RCC 7860 (cell line): ENCODE measurements around the gene PTPN4.

Experiments used
- DNase-seq: peaks from one replicate; pipeline ENCODE4 v3.0.0-alpha.2; 2015; ENCODE audit warnings: low spot score
- FAIRE-seq: peaks from 2 replicates; lab custom pipeline; 2012; peaks lifted over from hg19 to GRCh38; lab: Jason Lieb, UNC

The PTPN4 gene

GRCh38 chr2:119759451-119760236, at the start of gene PTPN4:
Gene PTPN4 (plus strand): TSS chr2:119759922. CDS start chr2:119809854, 49,932 bp downstream.
- DNase-seq (peak; percentile 99), FAIRE-seq (peak; percentile 86)

GRCh38 chr2:119710281-119710680, 49.4 kb upstream of the PTPN4 start:
- no peak for DNase-seq
- FAIRE-seq = no peak

DNA sequence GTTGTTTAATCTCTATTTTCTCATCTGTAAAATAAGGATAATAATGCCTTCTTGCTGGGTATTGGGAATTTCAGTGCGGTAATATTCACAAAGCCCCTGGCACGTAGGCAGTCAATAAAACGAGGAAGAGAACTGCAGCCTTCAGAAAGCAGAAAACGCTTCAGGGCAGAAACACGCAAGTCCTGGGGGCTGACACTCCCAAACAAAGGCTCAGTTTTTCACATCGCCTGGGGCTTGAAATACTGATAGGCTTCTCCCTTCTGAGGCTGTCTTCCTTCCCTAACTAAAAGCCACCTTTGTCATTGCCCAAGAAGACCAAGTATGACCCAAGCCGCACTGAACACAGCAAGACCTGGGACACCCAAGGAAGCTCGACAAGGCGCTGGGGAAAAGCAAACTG, 48.4 kb upstream of the PTPN4 start:
- FAIRE-seq (no peak), DNase-seq (no peak)

- DNase-seq = no peak
- no peak for FAIRE-seq
Observed at GRCh38 chr2:119712571-119712970, 47.2 kb upstream of the PTPN4 start.

DNA sequence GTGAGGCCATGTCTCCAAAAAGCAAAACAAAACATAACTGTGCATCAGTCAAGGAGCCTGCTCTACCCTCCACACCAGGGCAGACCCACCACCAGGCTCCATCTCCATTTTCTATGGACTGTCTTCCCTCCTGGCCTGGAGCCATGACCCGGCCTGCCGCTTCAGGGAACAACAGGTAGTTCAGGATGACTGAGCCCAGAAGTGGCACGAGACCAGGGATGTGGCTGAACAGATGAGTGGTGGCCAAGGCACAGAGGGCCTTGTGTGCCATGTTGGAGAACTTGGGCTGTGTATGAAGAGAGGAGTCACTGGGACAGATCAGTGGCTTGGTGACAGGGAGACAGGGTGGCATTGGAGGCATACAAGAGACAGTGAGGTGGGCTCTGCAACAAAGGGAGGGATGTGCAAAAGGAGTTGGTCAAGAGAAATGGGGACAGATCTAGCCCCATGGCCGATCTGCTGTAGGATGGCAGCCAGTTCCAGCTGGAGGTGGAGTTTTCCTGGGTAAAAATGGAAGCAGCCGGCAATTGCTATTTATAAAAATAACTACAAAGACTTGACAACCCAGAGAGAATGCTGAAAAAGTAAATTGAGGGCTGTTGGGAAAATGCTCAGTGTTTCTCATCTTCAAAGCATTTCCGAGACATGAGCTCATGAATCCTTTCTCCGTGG, 45.8 kb upstream of the PTPN4 start:
- FAIRE-seq (no peak), DNase-seq (no peak)

GRCh38 chr2:119715409-119716283, 44.1 kb upstream of the PTPN4 start:
- FAIRE-seq (no peak), DNase-seq (no peak)

DNA sequence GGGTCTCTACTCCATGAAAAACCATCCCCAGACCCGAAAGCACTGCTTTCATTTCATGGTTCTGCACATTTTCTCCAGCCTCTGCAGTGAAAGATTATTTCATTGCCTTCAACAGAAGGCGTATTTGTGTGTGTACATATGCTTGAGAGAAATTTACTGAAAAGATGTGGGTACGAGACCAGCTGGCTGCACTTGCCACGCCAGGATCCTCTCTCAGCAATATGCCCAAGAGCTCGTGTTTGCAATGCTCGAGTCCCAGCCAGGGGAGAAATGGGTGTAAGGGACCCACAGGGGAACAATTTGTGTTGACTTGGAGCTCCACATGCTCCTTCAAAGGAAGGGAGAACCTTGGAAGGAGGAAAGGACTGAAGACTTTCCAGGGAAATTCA, 43.4 kb upstream of the PTPN4 start:
- DNase-seq (no peak), FAIRE-seq (no peak)

- FAIRE-seq (no peak), DNase-seq (no peak)
Observed at GRCh38 chr2:119718501-119719260, 41.0 kb upstream of the PTPN4 start.

DNA sequence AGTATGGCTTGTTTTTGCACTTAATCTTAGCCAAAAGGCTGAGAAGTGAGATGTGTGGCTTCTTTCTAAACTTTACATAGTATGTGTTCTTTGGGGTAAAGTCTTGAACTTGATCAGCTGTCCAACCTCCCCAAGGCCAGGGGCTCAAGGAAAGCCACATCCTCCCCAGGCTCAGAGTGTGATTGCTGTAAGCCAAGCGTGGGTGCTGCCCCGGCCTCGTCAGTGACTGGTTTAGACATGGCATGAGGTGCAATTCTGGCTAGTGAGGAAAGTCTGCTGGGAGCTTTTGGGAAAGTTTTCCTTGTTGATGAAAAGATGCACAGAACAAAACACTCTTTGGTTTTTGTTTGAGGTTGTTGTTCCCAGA, 40.5 kb upstream of the PTPN4 start:
- DNase-seq (no peak), FAIRE-seq (no peak)

DNA sequence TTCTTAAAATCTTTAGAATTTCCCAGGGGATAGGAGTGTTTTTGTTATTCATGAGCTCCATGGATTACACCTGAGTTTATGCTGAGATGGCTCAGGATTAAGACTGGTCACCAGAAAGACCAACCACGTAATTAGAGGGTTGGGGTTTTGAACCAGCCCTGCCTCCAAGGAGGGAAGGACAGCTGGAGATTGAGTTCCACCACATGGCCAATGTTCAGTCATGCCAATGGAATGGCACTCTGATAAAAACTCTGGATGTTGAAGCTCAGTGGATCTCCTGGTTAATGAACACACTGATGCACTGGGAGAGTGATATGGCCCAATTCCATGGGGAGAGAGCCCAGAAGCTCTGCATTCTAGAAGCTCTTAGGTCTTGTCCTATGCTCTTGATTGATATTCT, 38.7 kb upstream of the PTPN4 start:
- DNase-seq (no peak), FAIRE-seq (no peak)

DNA sequence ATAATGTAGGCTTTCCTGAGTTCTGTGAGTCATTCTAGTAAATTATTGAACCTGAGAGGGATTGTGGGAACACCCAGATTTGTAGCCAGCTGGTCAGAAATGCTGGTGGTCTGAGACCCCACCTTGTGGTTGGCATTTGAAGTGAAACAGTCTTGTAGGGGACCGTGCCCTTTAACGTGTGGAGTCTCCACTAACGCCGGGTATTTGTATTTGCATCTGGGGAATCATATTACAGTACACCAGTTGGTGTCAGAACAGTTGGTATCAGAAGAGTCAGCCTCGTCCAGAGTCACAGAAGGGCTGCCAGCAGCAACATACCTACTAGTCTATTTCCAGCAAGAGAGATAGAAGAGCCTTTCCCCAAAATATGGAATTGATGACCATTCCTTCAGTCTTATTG, 38.3 kb upstream of the PTPN4 start:
- FAIRE-seq = no peak

DNA sequence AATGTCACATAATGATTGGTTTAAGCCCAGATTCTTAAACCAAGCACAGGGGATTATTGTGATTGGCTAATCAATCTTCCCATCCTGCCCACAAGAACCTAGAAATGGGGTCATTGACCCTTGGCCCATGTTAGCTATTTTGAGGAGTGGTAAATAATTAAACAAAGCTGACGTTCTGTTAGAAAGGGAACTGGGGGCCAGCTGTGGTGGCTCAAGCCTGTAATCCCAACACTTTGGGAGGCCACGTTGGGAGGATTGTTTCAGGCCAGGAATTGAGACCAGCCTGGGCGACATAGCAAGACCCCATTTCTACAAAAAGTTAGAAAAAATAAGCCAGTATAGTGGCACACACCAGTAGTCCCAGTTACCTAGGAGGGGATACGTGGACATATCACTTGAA, 37.8 kb upstream of the PTPN4 start:
- no peak for DNase-seq
- no peak for FAIRE-seq

More for the DNA sequence above, 38.3 kb upstream of the PTPN4 start:
- no peak for DNase-seq

DNA sequence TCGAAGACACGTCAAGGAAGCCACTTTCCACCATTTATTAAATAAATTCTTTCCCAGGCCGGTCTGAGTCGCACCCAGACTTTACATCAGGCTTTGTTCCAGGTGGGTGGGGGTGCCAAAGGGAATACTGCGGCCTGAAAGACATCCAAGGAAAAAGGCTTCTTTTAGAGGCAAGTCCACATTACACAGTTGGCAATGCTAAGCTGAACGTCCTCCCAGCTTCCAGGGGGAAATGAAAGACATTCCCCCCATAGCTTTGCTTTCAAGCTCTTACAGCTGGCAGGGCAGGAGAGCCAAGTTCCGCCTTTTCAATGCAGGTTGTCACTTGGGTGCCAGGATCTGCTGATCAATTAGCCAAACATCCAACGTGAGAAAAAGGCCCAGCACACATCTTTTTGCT, 36.5 kb upstream of the PTPN4 start:
- FAIRE-seq = no peak

DNA sequence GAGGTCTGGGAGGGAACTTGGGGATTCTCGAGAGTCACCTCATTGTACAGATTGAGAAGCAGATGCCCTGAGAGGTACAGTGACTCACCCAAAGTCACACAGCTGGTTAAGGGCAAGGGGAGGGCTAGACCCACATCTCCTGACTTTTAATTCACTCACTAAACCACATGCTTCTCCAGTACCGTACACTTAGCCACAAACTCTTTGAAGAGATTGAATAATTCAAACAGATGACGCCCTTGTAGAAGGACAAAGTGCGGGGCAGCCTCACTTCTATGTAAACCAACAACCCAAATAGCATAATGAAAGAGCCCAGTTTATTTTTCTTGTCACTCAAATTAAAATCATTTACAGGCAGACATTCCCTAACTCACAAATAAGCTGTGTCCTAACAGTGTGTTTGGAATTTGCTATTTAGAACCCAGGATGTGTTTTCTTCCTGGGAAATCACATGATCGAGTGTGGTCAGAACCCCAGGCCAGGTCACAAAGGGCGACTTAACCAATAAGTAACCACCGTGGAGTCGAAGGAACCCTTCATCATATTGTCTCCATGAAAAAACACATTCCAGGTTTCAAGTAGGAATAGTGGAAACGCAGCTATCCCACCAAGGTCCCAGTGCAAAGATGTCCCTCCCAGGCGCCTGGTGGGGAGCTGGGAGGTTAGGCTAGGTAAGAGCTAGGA, 35.8 kb upstream of the PTPN4 start:
- no peak for FAIRE-seq
- DNase-seq = no peak

More for the DNA sequence above, 36.5 kb upstream of the PTPN4 start:
- DNase-seq = no peak

DNA sequence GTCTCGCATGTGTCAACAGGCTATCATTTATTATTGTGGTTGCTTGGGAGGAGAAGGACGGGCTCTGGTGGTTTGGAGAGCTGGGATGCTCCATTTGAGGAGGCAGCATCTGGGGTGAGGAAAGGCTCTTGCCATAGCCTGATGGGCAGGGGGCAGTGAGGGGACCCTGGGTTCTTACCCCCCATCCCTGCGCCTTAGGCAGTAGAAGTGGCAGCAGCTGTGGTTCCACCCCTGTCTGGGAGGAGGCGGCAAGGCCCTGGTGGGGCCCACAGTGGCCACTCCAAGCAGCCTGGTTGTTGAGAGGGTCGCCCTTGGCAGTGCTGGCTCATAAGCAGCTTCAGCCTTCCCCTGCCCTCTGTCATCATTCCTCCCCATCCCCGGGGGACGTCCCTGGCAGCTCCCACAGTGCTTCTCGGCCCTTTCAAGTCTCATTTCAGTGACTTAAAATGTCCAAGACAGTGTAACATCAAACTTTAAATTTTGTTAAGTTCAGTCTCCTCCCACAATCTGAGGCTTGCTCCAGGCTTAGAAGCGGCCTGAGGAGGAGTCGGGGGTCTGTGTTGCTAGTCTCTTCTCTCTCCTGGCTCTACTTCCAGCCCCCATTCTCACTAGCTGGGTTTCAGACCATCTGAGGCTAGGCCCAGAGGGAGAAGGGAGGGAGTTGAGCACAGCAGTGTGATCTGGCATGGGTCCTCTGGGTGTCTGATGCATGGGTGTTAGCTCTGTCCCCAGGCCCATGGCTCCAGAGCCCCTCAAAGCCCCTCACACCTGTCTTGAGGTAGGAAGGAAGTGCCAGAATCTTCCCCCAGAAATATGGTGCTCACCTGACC, 34.9 kb upstream of the PTPN4 start:
- FAIRE-seq (no peak), DNase-seq (no peak)

GRCh38 chr2:119727493-119727892, 32.2 kb upstream of the PTPN4 start:
- no peak for DNase-seq
- FAIRE-seq = no peak

GRCh38 chr2:119728421-119728820, 31.3 kb upstream of the PTPN4 start:
- DNase-seq = no peak
- FAIRE-seq = no peak

DNA sequence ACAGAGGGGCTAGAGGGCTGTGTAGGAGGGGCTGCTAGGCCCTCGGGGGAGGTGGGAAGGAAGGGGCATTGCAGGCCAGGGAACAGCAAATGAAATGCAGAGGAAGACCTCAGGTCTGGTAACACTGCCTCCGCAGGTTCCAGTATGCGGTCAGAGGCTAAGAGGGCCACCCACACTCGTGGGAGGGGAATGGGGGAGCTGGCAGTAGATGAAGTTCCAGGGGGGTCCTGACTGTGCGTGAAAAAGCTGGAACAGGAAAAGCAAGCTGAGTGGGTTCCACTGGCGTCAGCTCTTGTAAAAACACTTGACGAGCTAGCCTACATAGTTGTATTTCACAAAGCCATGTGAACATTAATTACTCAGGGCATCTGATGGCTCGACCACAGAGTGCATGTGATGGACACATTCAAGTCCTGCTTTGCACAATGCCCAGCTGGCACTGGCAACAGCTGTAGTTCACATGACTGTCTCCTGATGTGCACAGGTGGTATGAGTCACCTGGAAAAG, 29.0 kb upstream of the PTPN4 start:
- no peak for FAIRE-seq

DNA sequence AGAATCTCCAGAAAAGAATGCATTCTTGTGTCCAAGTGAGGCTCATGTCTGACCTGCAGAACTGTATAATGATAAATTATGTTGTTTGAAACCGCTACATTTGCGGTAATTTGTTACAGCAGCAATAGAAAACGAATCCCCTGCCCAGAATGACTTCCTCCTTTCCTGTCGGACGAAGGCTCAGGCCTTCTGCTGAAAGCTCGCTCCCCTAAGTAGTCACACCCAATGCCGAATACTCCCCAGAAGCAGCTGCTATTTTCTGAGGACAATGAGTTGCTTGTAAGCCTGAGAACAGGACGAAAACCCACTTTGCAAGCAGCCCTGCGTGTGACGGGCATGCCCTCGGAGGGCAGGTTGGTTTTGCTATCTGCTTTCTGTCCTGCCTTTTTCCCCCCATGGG, 27.7 kb upstream of the PTPN4 start:
- DNase-seq (no peak), FAIRE-seq (no peak)

More for the DNA sequence above, 29.0 kb upstream of the PTPN4 start:
- DNase-seq = no peak
